NB4 (cell line): ENCODE data around the gene CARS1.
A peak's percentile ranks its signal among the peaks of the same experiment; 100 is the strongest.

Experiments
- DNase-seq: peaks from one replicate; pipeline ENCODE4 v3.0.0; 2010; ENCODE audit warnings: low read depth
- H3K4me3 ChIP-seq: one replicate; pipeline ENCODE4 v1.5.1; 2011; ENCODE audit warnings: mild to moderate bottlenecking, low read depth, low read length, moderate library complexity
- CTCF ChIP-seq: IDR thresholded peaks from one replicate; pipeline ENCODE4 v1.5.1; 2012; ENCODE audit warnings: low read depth, low read length
- MAX ChIP-seq: IDR thresholded peaks from 2 replicates; pipeline ENCODE4 v1.6.1; 2011; ENCODE audit warnings: low read depth, low read length
- MYC ChIP-seq: IDR thresholded peaks from 2 replicates; pipeline ENCODE4 v1.6.1; 2011; ENCODE audit warnings: low read depth, low read length
- POLR2A ChIP-seq: IDR thresholded peaks from 2 replicates; pipeline ENCODE4 v1.6.1; 2011; ENCODE audit warnings: mild to moderate bottlenecking; ENCODE audit not compliant: insufficient read length; ENCODE audit errors: extremely low read depth

The CARS1 gene

GRCh38 chr11:3011891-3012885, 45.0 kb downstream of the CARS1 start:
- H3K4me3 ChIP-seq, result no peak overlapping the region
- TF ChIP-seq POLR2A, result no peak
- no peak for TF ChIP-seq MYC
- no peak for TF ChIP-seq CTCF
- TF ChIP-seq MAX, result no peak
- no peak for DNase-seq

- peak; percentile 11 for DNase-seq
- no peak overlapping the region for H3K4me3 ChIP-seq
- TF ChIP-seq CTCF (no peak), MAX (no peak), MYC (no peak), POLR2A (no peak)
Observed at GRCh38 chr11:3010521-3011275, 46.5 kb downstream of the CARS1 start.

- no peak for DNase-seq
- H3K4me3 ChIP-seq, result no peak overlapping the region
- TF ChIP-seq MAX (no peak), MYC (no peak), POLR2A (no peak), CTCF (no peak)
Observed at GRCh38 chr11:3010004-3010403, 47.2 kb downstream of the CARS1 start.

- TF ChIP-seq MYC, result no peak
- TF ChIP-seq CTCF, result no peak
- no peak for TF ChIP-seq POLR2A
- TF ChIP-seq MAX, result no peak
- no peak for DNase-seq
Observed at GRCh38 chr11:3009481-3009880, 47.7 kb downstream of the CARS1 start.

GRCh38 chr11:3008746-3009336, 48.4 kb downstream of the CARS1 start:
- no peak for DNase-seq
- TF ChIP-seq CTCF (no peak), MAX (no peak), MYC (no peak), POLR2A (no peak)
- H3K4me3 ChIP-seq, result no peak overlapping the region

More at GRCh38 chr11:3009481-3009880, 47.7 kb downstream of the CARS1 start:
- H3K4me3 ChIP-seq, result no peak overlapping the region
